HepG2 (cell line): ENCODE data around the gene SERPINB6.

Source experiments
- BHLHE40 ChIP-seq: IDR thresholded peaks from 2 replicates; pipeline ENCODE4 v1.6.1; 2011; ENCODE audit warnings: low read length, improper control_type of control experiment
- E2F5 ChIP-seq: sonication (generic); formaldehyde crosslinking; conservative IDR thresholded peaks from 2 replicates; pipeline ENCODE4 v1.4.0; 2020; ENCODE audit warnings: missing genetic modification reagents
- EEA1 ChIP-seq: sonication (generic); formaldehyde crosslinking; IDR thresholded peaks from 2 replicates; pipeline ENCODE4 v1.5.1; 2020; ENCODE audit warnings: mild to moderate bottlenecking, missing genetic modification reagents, borderline replicate concordance
- EP300 ChIP-seq, 3 experiments: sonication (generic) in 1 of 3; formaldehyde crosslinking in 1 of 3; IDR thresholded peaks; 2 replicates each; pipeline versions ENCODE4 v1.5.1 to v1.6.1; 2011 to 2020; ENCODE audit warnings: low read depth in 2 of 3, low read length in 2 of 3, borderline replicate concordance in 1 of 3, improper control_type of control experiment in 1 of 3, mild to moderate bottlenecking in 1 of 3, missing genetic modification reagents in 1 of 3, moderate library complexity in 1 of 3
- GTF2F1 ChIP-seq: fragments of 150-350 bp; IDR thresholded peaks from 2 replicates; pipeline ENCODE4 v1.6.1; 2014; ENCODE audit warnings: low read length
- IRF1 ChIP-seq: sonication (generic); formaldehyde crosslinking; IDR thresholded peaks from 2 replicates; pipeline ENCODE4 v1.4.0; 2020; ENCODE audit warnings: low read depth, mild to moderate bottlenecking, missing genetic modification reagents
- NAIF1 ChIP-seq: sonication (generic); formaldehyde crosslinking; IDR thresholded peaks from 2 replicates; pipeline ENCODE4 v1.5.0; 2020; ENCODE audit warnings: mild to moderate bottlenecking, missing genetic modification reagents, borderline replicate concordance
- POLR2AphosphoS5 ChIP-seq: IDR thresholded peaks from 2 replicates; pipeline ENCODE4 v1.6.1; 2012; ENCODE audit warnings: low read depth, low read length
- PRDM15 ChIP-seq: sonication (generic); formaldehyde crosslinking; IDR thresholded peaks from 2 replicates; pipeline ENCODE4 v1.4.0; 2020; ENCODE audit warnings: missing genetic modification reagents
- PRPF4 ChIP-seq: fragments of 200-400 bp; formaldehyde crosslinking; IDR thresholded peaks from 2 replicates; pipeline ENCODE4 v1.6.1; 2016; ENCODE audit warnings: low read length, low read depth; ENCODE audit not compliant: poor library complexity, severe bottlenecking
- REST ChIP-seq, 2 experiments: IDR thresholded peaks; 2 replicates each; pipeline ENCODE4 v1.6.1; 2011 to 2012; ENCODE audit warnings: low read length in 2 of 2, borderline replicate concordance in 1 of 2, low read depth in 1 of 2, mild to moderate bottlenecking in 1 of 2, moderate library complexity in 1 of 2
- TRAFD1 ChIP-seq: sonication (generic); formaldehyde crosslinking; IDR thresholded peaks from 2 replicates; pipeline ENCODE4 v1.5.1; 2020; ENCODE audit warnings: missing genetic modification reagents, mild to moderate bottlenecking, borderline replicate concordance
- UBTF ChIP-seq: sonication (generic); formaldehyde crosslinking; IDR thresholded peaks from 2 replicates; pipeline ENCODE4 v1.4.0; 2020; ENCODE audit warnings: mild to moderate bottlenecking, missing genetic modification reagents

- no peak for TF ChIP-seq EP300 (IDR thresholded peaks at IDR 0.05; ENCODE audit: low read depth in 2 of 2, low read length in 2 of 2)
- no peak for TF ChIP-seq EP300 (CRISPR knock-in tag; IDR thresholded peaks at IDR 0.05; ENCODE audit: borderline replicate concordance)
- TF ChIP-seq PRDM15 (CRISPR knock-in tag), result no peak
- no peak for TF ChIP-seq REST (IDR thresholded peaks at IDR 0.05; ENCODE audit: borderline replicate concordance in 1 of 2, low read depth in 1 of 2, low read length in 2 of 2)
- TF ChIP-seq BHLHE40, result no peak
- TF ChIP-seq EEA1 (CRISPR knock-in tag), result no peak
- TF ChIP-seq PRPF4, result no peak
- TF ChIP-seq TRAFD1 (CRISPR knock-in tag), result no peak
- TF ChIP-seq UBTF (CRISPR knock-in tag), result no peak
- no peak for TF ChIP-seq NAIF1 (CRISPR knock-in tag)
- no peak for TF ChIP-seq POLR2AphosphoS5
- no peak for TF ChIP-seq IRF1
- no peak for TF ChIP-seq GTF2F1
- TF ChIP-seq E2F5, result no peak
These were observed 40.2 kb upstream of the SERPINB6 start for GRCh38 chr6:3011592-3011991.
